Stimulated activated CD4-positive, alpha-beta T cell treated with anti-CD3 and anti-CD28 coated beads, Interleukin-15, amount 100 ng/mL, for 1 hour (primary cell): ENCODE results near the gene WDR20.

Experiments used
- DNase-seq, 2 donors: peaks; one replicate each; pipeline ENCODE4 v3.0.0-alpha.2; 2020; ENCODE audit warnings: low read depth in 1 of 2, low spot score in 1 of 2

Gene WDR20

GRCh38 chr14:102215576-102216250 is 76.0 kb downstream of the WDR20 start:
- DNase-seq = no peak

GRCh38 chr14:102217399-102217798 is 77.7 kb downstream of the WDR20 start:
- no peak for DNase-seq

- DNase-seq = no peak
Observed at GRCh38 chr14:102217987-102218421, 78.3 kb downstream of the WDR20 start.

GRCh38 chr14:102218688-102219087 is 79.0 kb downstream of the WDR20 start:
- DNase-seq = no peak

- no peak for DNase-seq
Observed at GRCh38 chr14:102219316-102219715, 79.6 kb downstream of the WDR20 start.

GRCh38 chr14:102220031-102220430 is 80.3 kb downstream of the WDR20 start:
- no peak for DNase-seq

GRCh38 chr14:102221026-102221425 is 81.3 kb downstream of the WDR20 start:
- no peak for DNase-seq

- DNase-seq = no peak
Observed at GRCh38 chr14:102222009-102222575, 82.4 kb downstream of the WDR20 start.

GRCh38 chr14:102222751-102223150 is 83.1 kb downstream of the WDR20 start:
- DNase-seq = no peak

GRCh38 chr14:102223682-102224081 is 84.0 kb downstream of the WDR20 start:
- no peak for DNase-seq

- DNase-seq = no peak
Observed at GRCh38 chr14:102225386-102225785, 85.7 kb downstream of the WDR20 start.

GRCh38 chr14:102225936-102226335 is 86.2 kb downstream of the WDR20 start:
- no peak for DNase-seq

GRCh38 chr14:102226356-102227125 is 86.8 kb downstream of the WDR20 start:
- no peak for DNase-seq

GRCh38 chr14:102227184-102227964 is 87.7 kb downstream of the WDR20 start:
- DNase-seq = no peak

- no peak for DNase-seq
Observed at GRCh38 chr14:102229071-102229738, 89.5 kb downstream of the WDR20 start.

GRCh38 chr14:102229739-102230092 is 90.0 kb downstream of the WDR20 start:
- DNase-seq = no peak

- no peak for DNase-seq
Observed at GRCh38 chr14:102230481-102231210, 90.9 kb downstream of the WDR20 start.

GRCh38 chr14:102231476-102232347 is 92.0 kb downstream of the WDR20 start:
- DNase-seq = no peak

GRCh38 chr14:102232348-102232625 is 92.6 kb downstream of the WDR20 start:
- DNase-seq = no peak

GRCh38 chr14:102233081-102233480 is 93.4 kb downstream of the WDR20 start:
- DNase-seq = no peak
